ENCODE data around the gene DHX32.
"Not testable (repeated sequence)": the region's sequence is repeated elsewhere in the genome, so short reads cannot be mapped to it uniquely, and the experiment has no call there.

DHX32 gene

DNA sequence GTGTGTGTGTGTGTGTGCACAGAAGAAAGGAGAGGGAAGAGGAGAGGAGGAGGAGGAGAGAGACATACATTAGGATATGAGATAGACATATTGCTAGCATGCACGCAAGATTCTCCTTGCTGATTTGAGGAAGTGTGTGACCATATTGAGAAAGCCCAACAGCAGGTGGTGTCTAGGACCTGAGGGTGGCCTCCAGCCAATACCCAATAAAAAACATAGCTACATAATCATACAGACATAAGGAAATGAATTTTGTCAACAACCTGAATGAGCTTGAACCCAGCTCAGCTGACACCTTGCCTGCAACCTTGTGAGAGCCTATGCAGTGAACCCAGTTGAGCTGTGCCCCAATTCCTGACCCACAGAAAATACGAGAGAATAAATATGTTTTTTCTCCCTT, 26.5 kb upstream of the DHX32 start:
- H3K9me3 Mint-ChIP-seq, DNase-seq, H3K27me3 Mint-ChIP-seq, CTCF ChIA-PET, H3K36me3 Mint-ChIP-seq, H3K4me1 Mint-ChIP-seq, H3K27ac Mint-ChIP-seq, H3K4me3 Mint-ChIP-seq: not testable (repeated sequence)

GRCh38 chr10:125905069-125905994, 24.2 kb upstream of the DHX32 start:
- H3K4me3 Mint-ChIP-seq, H3K9me3 Mint-ChIP-seq, DNase-seq, H3K27me3 Mint-ChIP-seq, H3K36me3 Mint-ChIP-seq, H3K27ac Mint-ChIP-seq, CTCF ChIA-PET, H3K4me1 Mint-ChIP-seq: not testable (repeated sequence)

- H3K27me3 Mint-ChIP-seq, H3K36me3 Mint-ChIP-seq, H3K4me1 Mint-ChIP-seq, DNase-seq, H3K4me3 Mint-ChIP-seq, H3K9me3 Mint-ChIP-seq, CTCF ChIA-PET, H3K27ac Mint-ChIP-seq: not testable (repeated sequence)
Measured at GRCh38 chr10:125903135-125903640, 22.1 kb upstream of the DHX32 start.

- H3K27ac Mint-ChIP-seq, H3K9me3 Mint-ChIP-seq, H3K36me3 Mint-ChIP-seq, H3K4me1 Mint-ChIP-seq, H3K4me3 Mint-ChIP-seq, DNase-seq, CTCF ChIA-PET: not testable (repeated sequence)
- peaks cover 21% of the 10 kb centered on the region for H3K27me3 Mint-ChIP-seq
Measured at GRCh38 chr10:125900963-125901362, 19.9 kb upstream of the DHX32 start.

DNA sequence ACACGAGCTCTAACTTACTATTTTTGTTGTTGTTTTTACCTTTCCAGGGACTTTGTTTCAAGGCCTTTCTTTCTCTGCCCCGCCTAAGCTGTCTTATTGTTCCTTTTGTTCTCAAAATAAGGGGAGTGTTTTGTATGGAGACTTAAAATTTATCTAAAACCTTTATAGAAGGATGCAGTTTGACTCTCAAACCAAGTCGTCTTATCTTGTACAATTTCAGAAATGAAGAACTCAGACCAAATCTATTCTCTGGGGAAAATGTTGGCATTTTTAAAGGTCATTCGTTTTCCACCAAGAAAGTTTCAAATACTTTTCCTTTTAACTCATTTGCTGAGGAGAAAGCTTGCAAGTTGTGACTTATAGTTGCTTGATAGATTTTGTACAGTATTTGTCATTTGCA, 16.2 kb upstream of the DHX32 start:
- H3K9me3 Mint-ChIP-seq, CTCF ChIA-PET, H3K27ac Mint-ChIP-seq, H3K36me3 Mint-ChIP-seq, DNase-seq: not testable (repeated sequence)
- Mint-ChIP-seq H3K4me1 (peaks cover 15% of the 10 kb centered on the region), H3K4me3 (peak overlapping the region; percentile 85), H3K27me3 (peaks cover 33% of the 10 kb centered on the region)

- Mint-ChIP-seq H3K4me3 (peak within 1 kb of the TSS; percentile 85), H3K27ac (peak within 1 kb of the TSS; percentile 60), H3K27me3 (peaks cover 33% of the 10 kb centered on the region), H3K4me1 (peaks cover 15% of the 10 kb centered on the region)
- DNase-seq: peak; percentile 89
- H3K36me3 Mint-ChIP-seq, H3K9me3 Mint-ChIP-seq, CTCF ChIA-PET: not testable (repeated sequence)
Measured at GRCh38 chr10:125896088-125896934, 15.2 kb upstream of the DHX32 start, which contains the start of gene FANK1. TSS of gene FANK1 (plus strand) at chr10:125896564. CDS start at chr10:125896643, 79 bp downstream.

GRCh38 chr10:125895130-125896087, 14.3 kb upstream of the DHX32 start:
- Mint-ChIP-seq H3K27me3 (peaks cover 33% of the 10 kb centered on the region), H3K4me3 (peak overlapping the region; percentile 77), H3K4me1 (peaks cover 15% of the 10 kb centered on the region), H3K27ac (peak overlapping the region; percentile 17)
- DNase-seq: peak; percentile 56
- CTCF ChIA-PET, H3K9me3 Mint-ChIP-seq, H3K36me3 Mint-ChIP-seq: not testable (repeated sequence)

- H3K4me3 Mint-ChIP-seq, CTCF ChIA-PET, DNase-seq, H3K9me3 Mint-ChIP-seq, H3K36me3 Mint-ChIP-seq, H3K27ac Mint-ChIP-seq: not testable (repeated sequence)
- H3K27me3 Mint-ChIP-seq: peaks cover 33% of the 10 kb centered on the region
- H3K4me1 Mint-ChIP-seq: peaks cover 15% of the 10 kb centered on the region
Measured at GRCh38 chr10:125894176-125894575, 13.1 kb upstream of the DHX32 start.

- H3K36me3 Mint-ChIP-seq, H3K27ac Mint-ChIP-seq, CTCF ChIA-PET, H3K9me3 Mint-ChIP-seq, H3K4me3 Mint-ChIP-seq, DNase-seq: not testable (repeated sequence)
- peaks cover 23% of the 10 kb centered on the region for H3K27me3 Mint-ChIP-seq
- peaks cover 15% of the 10 kb centered on the region for H3K4me1 Mint-ChIP-seq
Measured at GRCh38 chr10:125892402-125892801, 11.3 kb upstream of the DHX32 start.

- CTCF ChIA-PET, H3K27ac Mint-ChIP-seq, H3K36me3 Mint-ChIP-seq, H3K4me3 Mint-ChIP-seq, H3K9me3 Mint-ChIP-seq, H3K27me3 Mint-ChIP-seq, H3K4me1 Mint-ChIP-seq, DNase-seq: not testable (repeated sequence)
Measured at GRCh38 chr10:125889441-125889840, 8.3 kb upstream of the DHX32 start.

DNA sequence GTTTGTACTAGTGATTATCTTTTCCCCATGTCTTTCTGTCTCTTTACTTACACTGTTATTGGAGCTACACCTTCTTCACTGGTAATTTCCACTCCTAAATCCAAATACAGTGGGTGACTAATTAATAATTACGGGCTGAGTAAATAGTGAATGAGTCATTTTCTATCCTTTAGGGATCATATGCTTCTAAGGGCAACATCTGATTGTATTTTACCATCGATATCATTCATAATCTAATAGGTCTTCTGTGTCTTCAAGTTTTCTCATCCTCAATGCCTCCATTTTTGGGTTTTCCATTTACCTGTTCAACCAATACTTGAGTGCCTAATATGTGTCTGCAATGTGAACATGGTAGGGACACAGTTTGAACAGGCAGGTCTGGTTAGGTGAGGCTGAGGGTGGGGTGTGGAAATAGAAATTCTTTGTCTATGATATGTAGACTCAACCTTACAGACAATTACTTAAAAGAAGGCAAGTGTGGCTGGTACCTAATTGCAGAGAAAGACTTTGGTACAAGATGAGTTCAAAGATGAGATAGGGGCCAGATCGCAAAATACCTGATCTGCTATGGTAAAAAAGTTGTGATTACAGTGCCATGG, 5.9 kb upstream of the DHX32 start:
- H3K36me3 Mint-ChIP-seq: no peaks in the 10 kb centered on the region
- CTCF ChIA-PET: no interaction called here

GRCh38 chr10:125883211-125883610, 2.1 kb upstream of the DHX32 start:
- Mint-ChIP-seq H3K4me1 (no peaks in the 10 kb centered on the region), H3K27me3 (no peaks in the 10 kb centered on the region), H3K36me3 (peaks cover 3% of the 10 kb centered on the region), H3K4me3 (no peak overlapping the region), H3K9me3 (no peaks in the 10 kb centered on the region), H3K27ac (no peak overlapping the region)
- CTCF ChIA-PET: interaction anchor here (1.1 kb wide), 1 partner anchor 15 kb away, joined by 3 read pairs; no protein-coding TSS in a partner anchor
- no peak for DNase-seq

More for the DNA sequence above, 5.9 kb upstream of the DHX32 start:
- Mint-ChIP-seq H3K4me1 (no peaks in the 10 kb centered on the region), H3K27me3 (no peaks in the 10 kb centered on the region), H3K4me3 (no peak overlapping the region), H3K9me3 (peaks cover 2% of the 10 kb centered on the region), H3K27ac (no peak overlapping the region)
- DNase-seq: no peak

DNA sequence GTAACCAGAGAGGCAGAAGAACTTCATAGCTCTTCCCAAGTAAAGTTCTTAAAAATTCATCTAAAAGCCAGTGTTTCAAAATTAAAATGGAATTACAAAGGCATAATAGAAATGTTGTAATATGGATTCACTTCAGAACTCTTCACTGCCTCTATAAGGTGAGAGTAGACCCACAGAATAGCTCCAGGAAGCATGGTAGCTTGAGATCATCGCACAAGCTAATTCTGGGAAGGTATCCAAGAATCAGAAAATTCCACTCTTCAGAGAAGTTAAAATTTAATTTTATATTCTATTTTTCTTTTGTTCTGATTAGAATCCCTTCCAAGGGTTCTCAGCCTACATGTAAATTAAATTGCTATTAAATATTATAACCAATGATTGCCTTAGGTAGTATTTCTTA, 1.5 kb upstream of the DHX32 start:
- no peak for DNase-seq
- H3K27ac Mint-ChIP-seq: no peak overlapping the region
- no peak overlapping the region for H3K4me3 Mint-ChIP-seq
- no peaks in the 10 kb centered on the region for H3K9me3 Mint-ChIP-seq
- no peaks in the 10 kb centered on the region for H3K4me1 Mint-ChIP-seq
- no peaks in the 10 kb centered on the region for H3K27me3 Mint-ChIP-seq
- CTCF ChIA-PET: interaction anchor here (1.1 kb wide), 1 partner anchor 14 kb away, joined by 3 read pairs; no protein-coding TSS in a partner anchor
- H3K36me3 Mint-ChIP-seq: peaks cover 3% of the 10 kb centered on the region

All from activated naive CD4-positive, alpha-beta T cell treated with anti-CD3 and anti-CD28 coated beads, Interleukin-2, amount 10 ng/mL, durations not matched to agents 7 days and 5 days (primary cell).